Activated CD4-positive, alpha-beta T cell treated with anti-CD3 and anti-CD28 coated beads, Interleukin-2, amount 50 U/mL, for 24 hours (primary cell): ENCODE results near the gene AMN.

Source experiments
- DNase-seq, 2 donors: peaks; one replicate each; pipeline ENCODE4 v3.0.0-alpha.2; 2020; ENCODE audit warnings: low read depth in 1 of 2, low spot score in 1 of 2

The AMN gene

DNA sequence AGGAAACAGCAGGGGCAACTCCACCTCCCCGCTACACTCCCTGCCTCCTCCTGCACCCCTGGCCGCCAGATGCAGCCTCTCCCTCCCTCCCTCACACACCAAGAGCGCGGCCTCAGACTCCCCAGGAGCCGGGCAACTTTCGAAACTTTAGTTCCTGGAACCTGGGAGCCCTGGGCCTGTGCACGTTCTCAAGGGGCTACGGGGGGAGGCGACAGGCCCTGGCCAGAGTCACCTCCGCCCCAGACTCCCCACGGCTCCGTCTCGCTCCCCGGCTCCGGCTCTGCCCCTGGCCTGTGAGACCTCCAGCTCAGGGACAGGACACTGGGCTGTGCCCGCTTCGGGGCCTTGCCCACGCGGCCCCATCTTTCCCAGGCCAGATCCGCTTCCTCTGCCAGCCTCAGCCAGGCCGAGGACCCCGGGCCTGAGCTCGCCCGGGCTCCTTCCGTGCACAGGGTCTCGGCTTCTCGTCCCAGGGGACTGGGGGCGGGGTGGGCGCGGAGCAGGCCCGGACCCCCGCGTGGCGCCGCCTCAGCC lies 5.5 kb downstream of the AMN start:
- DNase-seq, result no peak

- peak; percentile 33 to 58 for DNase-seq
These were observed 6.2 kb downstream of the AMN start for GRCh38 chr14:102928412-102929240.

GRCh38 chr14:102929241-102930137 lies 7.0 kb downstream of the AMN start:
- DNase-seq, result no peak

GRCh38 chr14:102930138-102930752 lies 7.8 kb downstream of the AMN start:
- DNase-seq, result no peak

DNA sequence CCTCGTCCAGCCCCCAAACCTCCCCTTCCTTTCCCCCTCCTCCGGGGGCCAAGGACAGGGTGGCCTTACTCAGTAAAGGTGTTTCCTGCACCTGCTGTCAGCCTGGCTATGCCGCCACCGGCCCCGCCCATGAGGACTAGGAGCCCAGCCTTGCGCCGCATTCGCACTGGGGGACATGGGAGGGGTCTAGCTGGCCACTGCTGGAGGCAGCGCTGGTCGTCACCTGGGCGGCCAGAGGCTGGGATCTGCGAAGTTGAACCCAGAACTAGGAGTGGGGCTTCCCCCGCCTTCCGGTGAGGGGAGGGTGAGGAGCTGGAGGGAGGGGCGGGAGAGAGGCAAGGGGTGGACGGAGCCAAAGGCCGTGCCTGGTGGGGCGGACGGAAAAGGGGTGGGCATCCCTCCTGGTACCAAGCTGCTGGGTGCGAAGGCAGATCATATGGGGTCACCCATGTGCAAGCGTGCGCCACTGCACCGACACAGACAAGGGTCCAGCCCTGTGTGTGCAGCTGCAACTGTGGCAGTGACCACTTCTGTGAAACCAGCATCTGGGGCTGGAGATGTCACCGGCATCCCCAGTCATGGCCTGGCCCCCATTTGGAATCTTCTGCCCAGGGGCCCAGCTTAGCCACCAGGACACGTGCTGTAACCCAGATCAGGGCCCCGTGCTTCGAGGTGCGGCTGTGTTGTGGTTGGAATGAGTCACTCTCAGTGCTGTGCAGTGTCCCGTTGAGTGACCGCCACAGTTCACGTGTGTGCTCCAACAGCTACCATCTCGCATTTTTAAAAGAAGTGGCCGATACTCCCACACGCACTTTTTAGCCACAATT lies 8.5 kb downstream of the AMN start:
- no peak for DNase-seq

- no peak for DNase-seq
These were observed 9.3 kb downstream of the AMN start for GRCh38 chr14:102931580-102932285.

GRCh38 chr14:102932484-102933248 lies 10.2 kb downstream of the AMN start:
- no peak for DNase-seq

- DNase-seq, result no peak
These were observed 11.3 kb downstream of the AMN start for GRCh38 chr14:102933618-102934231.

GRCh38 chr14:102935756-102936155 lies 13.3 kb downstream of the AMN start:
- DNase-seq, result no peak

- DNase-seq, result no peak
These were observed 15.1 kb downstream of the AMN start for GRCh38 chr14:102937331-102938175.

GRCh38 chr14:102938191-102938590 lies 15.7 kb downstream of the AMN start:
- DNase-seq, result no peak

DNA sequence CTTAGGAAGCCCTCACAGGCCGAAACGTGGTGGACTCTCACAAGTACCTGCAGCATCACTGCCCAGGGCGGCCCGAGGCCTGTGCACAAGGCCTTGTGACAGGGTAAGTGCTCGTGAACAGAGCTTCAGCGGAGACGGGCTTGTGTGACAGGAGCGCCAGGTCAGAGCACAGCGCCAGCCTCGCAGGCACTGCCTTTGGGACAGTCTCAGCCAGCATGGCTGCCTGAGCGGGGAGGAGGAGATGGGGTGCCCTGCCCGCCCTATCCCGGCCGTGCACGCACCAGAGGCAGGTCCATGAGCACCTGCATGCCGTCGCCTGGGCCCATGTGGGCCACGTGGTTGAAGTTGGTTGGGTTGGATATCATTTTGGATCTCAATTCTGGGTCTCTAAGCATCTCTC lies 16.9 kb downstream of the AMN start:
- DNase-seq, result no peak

DNA sequence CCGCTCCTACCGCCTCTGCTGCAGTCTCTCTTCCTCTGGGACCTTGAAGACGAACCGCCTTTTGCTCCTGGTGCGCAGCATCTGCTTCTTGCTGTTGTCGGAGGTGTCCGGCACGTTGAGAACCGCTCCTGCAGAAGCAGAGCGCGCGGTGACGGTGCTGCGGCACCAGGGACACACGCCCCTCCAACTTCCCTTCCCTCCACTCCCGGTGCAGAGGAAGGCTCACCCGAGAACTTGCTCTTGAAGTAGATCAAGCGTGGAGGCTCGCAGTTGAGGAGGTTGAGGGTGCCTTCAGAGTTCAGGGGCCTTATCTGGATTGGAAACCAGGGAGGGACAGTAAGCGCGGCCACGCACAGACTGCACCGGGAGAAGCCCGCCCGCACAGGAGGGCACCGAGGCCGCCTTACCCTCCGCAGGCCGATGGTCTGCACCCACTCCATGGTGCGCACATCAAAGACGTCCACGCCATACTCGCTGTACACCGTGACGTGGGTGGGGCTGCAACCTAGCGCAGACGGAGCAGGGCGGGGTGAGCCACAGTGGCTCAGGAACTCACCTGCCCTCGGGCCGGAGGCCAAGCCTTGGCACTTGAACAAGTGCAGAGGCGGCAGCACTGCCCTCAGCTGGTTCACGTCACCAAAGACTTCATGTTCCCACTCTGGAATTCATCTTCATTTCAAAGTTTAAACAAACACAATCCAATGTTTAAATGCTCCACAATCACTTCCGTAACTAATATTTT lies 17.5 kb downstream of the AMN start:
- no peak for DNase-seq

DNA sequence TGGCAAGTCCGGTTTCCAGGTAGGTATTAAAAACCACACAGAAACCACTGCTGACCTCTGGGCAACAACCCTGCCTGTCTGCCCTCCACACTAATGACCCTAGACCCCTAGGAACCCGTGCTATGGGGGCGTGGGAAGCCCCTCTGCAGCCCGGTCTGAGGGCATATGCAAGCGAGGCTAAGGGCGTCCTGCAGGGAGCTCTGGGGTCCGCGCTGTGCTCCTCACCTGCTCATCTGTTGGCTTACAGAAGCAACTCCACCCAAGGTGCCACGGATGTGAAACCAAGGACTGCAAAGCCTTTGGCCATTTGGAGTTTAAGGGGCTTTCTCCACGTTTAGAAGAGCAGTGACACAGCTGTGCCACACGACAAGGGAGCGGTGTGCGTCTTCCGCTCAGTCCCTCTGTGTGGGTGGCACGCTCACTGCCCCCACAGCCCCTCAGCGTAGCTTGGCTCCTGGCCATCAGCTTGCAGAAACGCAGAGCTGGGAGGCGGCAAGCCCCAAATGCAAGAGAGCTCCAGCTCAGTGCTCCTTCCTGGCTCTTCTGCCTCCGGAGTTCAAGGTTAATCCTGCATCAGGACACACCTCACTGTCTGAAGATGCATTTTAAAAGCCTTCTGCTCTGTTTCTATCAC lies 18.4 kb downstream of the AMN start:
- DNase-seq, result no peak

DNA sequence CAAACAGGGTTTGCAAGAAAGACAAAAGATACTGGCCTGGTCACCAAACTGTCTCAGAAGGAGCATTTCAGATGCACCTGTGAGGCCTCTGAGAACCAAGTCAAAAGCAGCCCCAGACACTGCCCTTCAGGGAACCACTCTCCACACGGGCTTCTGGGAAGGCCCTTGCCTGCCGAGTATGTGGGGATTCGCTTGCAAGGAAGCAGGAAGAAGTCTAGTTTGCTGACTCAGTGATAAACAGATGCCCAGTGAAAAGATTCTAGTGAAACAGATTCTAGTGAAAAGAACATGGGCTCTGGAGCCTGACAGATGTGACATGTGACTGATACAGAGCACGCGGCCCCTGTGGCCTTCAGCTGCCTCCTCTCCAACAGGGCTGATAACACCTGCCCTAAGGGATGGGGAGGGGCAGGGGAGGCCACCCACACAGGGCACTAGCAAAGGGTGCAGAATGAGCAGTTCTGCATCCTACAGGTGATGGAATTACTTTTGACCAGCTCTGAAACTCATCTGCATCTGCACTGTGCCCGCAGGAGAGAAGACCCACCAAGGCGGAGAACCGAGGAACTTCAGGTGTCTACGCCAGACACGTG lies 19.1 kb downstream of the AMN start:
- DNase-seq, result no peak

GRCh38 chr14:102942069-102942468 lies 19.6 kb downstream of the AMN start:
- DNase-seq, result no peak
